HCT116 (cell line): Measurements from ENCODE around the gene SCARB1. TPM values are rescaled to one million over a fixed set of nuclear protein-coding genes. Genes with fewer than 3 reads are reported as not detected.

Experiments used
- ATAC-seq: fragments of 200-7000 bp; cut with Tn5 transposase; 2 replicates; pipeline ENCODE4 v1.9.1; 2020; ENCODE audit warnings: mild to moderate bottlenecking, moderate library complexity
- BruUV-seq: library from RNA; stranded (reverse); fragments of 400-500 nt; replicated peaks from 2 replicates; lab custom pipeline; 2021; lab: Mats Ljungman, UMichigan
- CTCF ChIA-PET: fragments of 300-600 bp; sonication (Branson Sonifier 250); formaldehyde crosslinking; loops from one replicate; lab custom pipeline; 2021; ENCODE audit warnings: antibody characterized with exemption; lab: Charles Lee
- POLR2A ChIA-PET: fragments of 300-600, 350-600 bp; sonication (Branson Sonifier 250); formaldehyde crosslinking; loops from one replicate; lab custom pipeline; 2021; ENCODE audit warnings: antibody characterized with exemption; lab: Charles Lee
- RAD21 ChIA-PET, 2 experiments: fragments of 300-600 bp; sonication (Branson Sonifier 250); formaldehyde crosslinking; loops; one replicate each; lab custom pipeline; 2023; ENCODE audit warnings: low total read pairs in 2 of 2; ENCODE audit not compliant: uncharacterized antibody in 2 of 2, unreplicated experiment in 2 of 2, low non-redundant PET in 1 of 2; lab: Charles Lee
- DNase-seq: peaks from one replicate; pipeline ENCODE4 v3.0.0-alpha.2; 2010; ENCODE audit warnings: low read depth, low spot score
- H2AFZ ChIP-seq: fragments of 200-600 bp; shearing (Covaris generic), sonication (generic); 2 replicates; pipeline ENCODE4 v1.6.1; 2017; ENCODE audit warnings: low read depth, mixed run types, mixed read lengths, antibody characterized with exemption, low read length; ENCODE audit not compliant: poor library complexity, severe bottlenecking
- H3K27ac ChIP-seq: 2 replicates; pipeline ENCODE4 v1.5.1; 2012; ENCODE audit warnings: low read depth, low read length
- H3K27me3 ChIP-seq: fragments of 200-600 bp; sonication (generic); 2 replicates; pipeline ENCODE4 v1.6.1; 2016; ENCODE audit warnings: mixed run types, low read length, mixed read lengths; ENCODE audit not compliant: insufficient read depth
- H3K36me3 ChIP-seq, 2 experiments: fragments of 200-500 bp in 1 of 2; fragments of 200-600 bp in 1 of 2; sonication (Bioruptor generic) in 1 of 2; sonication (generic) in 1 of 2; 2 replicates each; pipeline versions ENCODE4 v1.5.1 to v1.6.1; 2014 to 2016; ENCODE audit warnings: low read length in 2 of 2, inconsistent platforms in 1 of 2, mixed read lengths in 1 of 2, mixed run types in 1 of 2; ENCODE audit not compliant: insufficient read depth in 2 of 2, control insufficient read depth in 1 of 2
- H3K4me1 ChIP-seq, 2 experiments: fragments of 200-600 bp in 1 of 2; sonication (generic) in 1 of 2; 2 replicates each; pipeline versions ENCODE4 v1.5.1 to v1.6.1; 2012 to 2017; ENCODE audit warnings: low read length in 2 of 2, inconsistent platforms in 1 of 2, mild to moderate bottlenecking in 1 of 2, mixed read lengths in 1 of 2, mixed run types in 1 of 2, moderate library complexity in 1 of 2; ENCODE audit not compliant: insufficient read depth in 2 of 2, control insufficient read depth in 1 of 2
- H3K4me2 ChIP-seq: fragments of 200-600 bp; sonication (generic); 2 replicates; pipeline ENCODE4 v1.6.1; 2017; ENCODE audit warnings: mixed run types, low read length, mixed read lengths
- H3K4me3 ChIP-seq, 2 experiments: fragments of 200-600 bp in 1 of 2; sonication (generic) in 1 of 2; replicated peaks in 1 of 2; 2 replicates each; pipeline ENCODE4 v1.5.1; 2011 to 2016; ENCODE audit warnings: low read length in 2 of 2, control low read depth in 1 of 2, low read depth in 1 of 2, mild to moderate bottlenecking in 1 of 2, mixed read lengths in 1 of 2, mixed run types in 1 of 2
- H3K79me2 ChIP-seq: fragments of 200-600 bp; sonication (generic); 2 replicates; pipeline ENCODE4 v1.6.1; 2017; ENCODE audit warnings: mild to moderate bottlenecking, mixed run types, low read length, moderate library complexity, mixed read lengths; ENCODE audit not compliant: insufficient read depth
- H3K9ac ChIP-seq: fragments of 200-600 bp; sonication (generic); 2 replicates; pipeline ENCODE4 v1.6.1; 2016; ENCODE audit warnings: low read length, mixed read lengths
- H3K9me2 ChIP-seq: fragments of 200-600 bp; sonication (generic), shearing (Covaris generic); 2 replicates; pipeline ENCODE4 v1.6.1; 2017; ENCODE audit warnings: mixed run types, mild to moderate bottlenecking, moderate library complexity; ENCODE audit not compliant: insufficient read depth
- H3K9me3 ChIP-seq, 2 experiments: fragments of 200-500 bp in 1 of 2; fragments of 200-600 bp in 1 of 2; sonication (Bioruptor generic) in 1 of 2; sonication (generic) in 1 of 2; 2 replicates each; pipeline ENCODE4 v1.6.1; 2014 to 2017; ENCODE audit warnings: low read length in 2 of 2, mixed read lengths in 2 of 2, inconsistent platforms in 1 of 2, low read depth in 1 of 2, mild to moderate bottlenecking in 1 of 2, mixed run types in 1 of 2, moderate library complexity in 1 of 2; ENCODE audit not compliant: control insufficient read depth in 1 of 2, insufficient read depth in 1 of 2
- H4K20me1 ChIP-seq: fragments of 200-600 bp; sonication (generic), shearing (Covaris generic); 2 replicates; pipeline ENCODE4 v1.6.1; 2017; ENCODE audit warnings: mixed run types, mild to moderate bottlenecking, moderate library complexity; ENCODE audit not compliant: insufficient read depth
- CBX3 ChIP-seq: IDR thresholded peaks from 2 replicates; pipeline ENCODE4 v1.6.1; 2012; ENCODE audit warnings: low read depth
- CTCF ChIP-seq, 3 experiments: fragments of 200-600 bp in 1 of 3; sonication (generic) in 1 of 3; IDR thresholded peaks in 2 of 3; conservative IDR thresholded peaks in 1 of 3; 2 replicates each; pipeline ENCODE4 v1.5.1; 2012 to 2017; ENCODE audit warnings: low read depth in 2 of 3, low read length in 2 of 3, antibody characterized with exemption in 1 of 3, borderline replicate concordance in 1 of 3, control low read depth in 1 of 3, mild to moderate bottlenecking in 1 of 3, mixed read lengths in 1 of 3, mixed run types in 1 of 3, moderate library complexity in 1 of 3; ENCODE audit not compliant: insufficient read depth in 1 of 3
- EGR1 ChIP-seq: IDR thresholded peaks from 2 replicates; pipeline ENCODE4 v1.6.1; 2012; ENCODE audit warnings: low read depth
- ELF1 ChIP-seq: IDR thresholded peaks from 2 replicates; pipeline ENCODE4 v1.6.1; 2012; ENCODE audit warnings: low read depth, borderline replicate concordance
- EZH2 ChIP-seq: fragments of 200-600 bp; sonication (generic); IDR thresholded peaks from 2 replicates; pipeline ENCODE4 v1.6.1; 2017; ENCODE audit warnings: antibody characterized with exemption, mixed run types
- FOSL1 ChIP-seq: IDR thresholded peaks from 2 replicates; pipeline ENCODE4 v1.6.1; 2012; ENCODE audit warnings: low read depth
- POLR2A ChIP-seq: IDR thresholded peaks from 2 replicates; pipeline ENCODE4 v1.7.0; 2011; ENCODE audit warnings: borderline replicate concordance; ENCODE audit not compliant: insufficient read depth, insufficient read length; ENCODE audit errors: extremely low read depth
- POLR2AphosphoS5 ChIP-seq: IDR thresholded peaks from 2 replicates; pipeline ENCODE4 v1.6.1; 2011; ENCODE audit warnings: mild to moderate bottlenecking, low read depth, low read length, moderate library complexity
- RAD21 ChIP-seq: IDR thresholded peaks from 2 replicates; pipeline ENCODE4 v1.6.1; 2012; ENCODE audit warnings: low read depth, mild to moderate bottlenecking
- SIN3A ChIP-seq: IDR thresholded peaks from 2 replicates; pipeline ENCODE4 v1.6.1; 2012; ENCODE audit warnings: low read depth
- SRF ChIP-seq: IDR thresholded peaks from 2 replicates; pipeline ENCODE4 v1.6.1; 2012; ENCODE audit warnings: low read depth
- YY1 ChIP-seq: IDR thresholded peaks from 2 replicates; pipeline ENCODE4 v1.6.1; 2011; ENCODE audit warnings: low read length, low read depth, moderate library complexity, mild to moderate bottlenecking; ENCODE audit not compliant: insufficient replicate concordance; ENCODE audit errors: extremely low read depth
- ZBTB33 ChIP-seq: IDR thresholded peaks from 2 replicates; pipeline ENCODE4 v1.6.1; 2011; ENCODE audit warnings: mild to moderate bottlenecking, low read length, moderate library complexity; ENCODE audit not compliant: insufficient replicate concordance; ENCODE audit errors: extremely low read depth
- ZFX ChIP-seq: fragments of 450-650 bp; IDR thresholded peaks from 2 replicates; pipeline ENCODE4 v1.6.1; 2017
- ZNF274 ChIP-seq: fragments of 200-500 bp; sonication (Bioruptor generic); IDR thresholded peaks from 2 replicates; pipeline ENCODE4 v1.6.1; 2014; ENCODE audit warnings: mild to moderate bottlenecking, low read depth, low read length, inconsistent platforms
- intact Hi-C: fragments of 100-400 bp; cut with micrococcal nuclease; formaldehyde crosslinking; loops from 2 replicates; pipeline ENCODE4 v1.10.0; 2022
- total RNA-seq: library from RNA; stranded (reverse); gene quantifications from one replicate; pipeline ENCODE4 v1.2.1, GENCODE V29; 2021; ENCODE audit not compliant: unreplicated experiment
- TF ChIP-seq, protein P1 (sequence below): IDR thresholded peaks from 2 replicates; pipeline ENCODE4 v1.6.1; 2012

SCARB1 gene
- total RNA-seq, 1 experiment from 2014 or later = 95.5 TPM

GRCh38 chr12:124784871-124785572, 78.6 kb downstream of the SCARB1 start:
- Histone ChIP-seq H3K79me2 (no peaks in the 10 kb centered on the region), H4K20me1 (no peaks in the 10 kb centered on the region), H3K27me3 (no peaks in the 10 kb centered on the region), H3K9me3 (no peaks in the 10 kb centered on the region), H3K4me1 (no peaks in the 10 kb centered on the region), H3K4me2 (no peak overlapping the region), H3K9me2 (no peaks in the 10 kb centered on the region), H3K4me3 (no peak overlapping the region), H3K36me3 (peaks cover 11 to 28% of the 10 kb centered on the region in 2 experiments), H3K9ac (no peak overlapping the region), H3K27ac (no peak overlapping the region), H2AFZ (no peak overlapping the region)
- ATAC-seq (no peak), DNase-seq (no peak)
- ChIA-PET CTCF (no interaction called here), RAD21 (no interaction called here), POLR2A (no interaction called here)
- TF ChIP-seq EGR1 (no peak), CBX3 (no peak), CTCF (IDR thresholded peaks at IDR 0.05 in 2 of 3, conservative IDR thresholded peaks at IDR 0.05 in 1 of 3; ENCODE audit: borderline replicate concordance in 1 of 3, insufficient read depth in 1 of 3, low read depth in 2 of 3, low read length in 2 of 3) (no peak)
- TSS peak; percentile 51 for BruUV-seq
- intact Hi-C loops = no loop called here

- Histone ChIP-seq H3K27me3 (no peaks in the 10 kb centered on the region), H3K9me2 (no peaks in the 10 kb centered on the region), H3K79me2 (no peaks in the 10 kb centered on the region), H3K4me3 (no peak overlapping the region), H3K4me2 (no peak overlapping the region), H3K36me3 (peaks cover 11 to 20% of the 10 kb centered on the region in 2 experiments; a peak in 3 of 4 replicates), H3K4me1 (no peaks in the 10 kb centered on the region), H4K20me1 (no peaks in the 10 kb centered on the region), H3K27ac (no peak overlapping the region), H2AFZ (no peak overlapping the region), H3K9ac (no peak overlapping the region), H3K9me3 (no peaks in the 10 kb centered on the region)
- DNase-seq (no peak), ATAC-seq (no peak)
- ChIA-PET RAD21 (no interaction called here), POLR2A (no interaction called here), CTCF (interaction anchor here (0.8 kb wide), 1 partner anchor 11 kb away, joined by 3 read pairs; no protein-coding TSS in a partner anchor)
- intact Hi-C loops = no loop called here
- no TSS peak for BruUV-seq
- TF ChIP-seq FOSL1 (no peak), POLR2AphosphoS5 (no peak), ELF1 (no peak), SIN3A (no peak), POLR2A (no peak), YY1 (no peak), ZBTB33 (no peak), ZNF274 (no peak), RAD21 (no peak), ZFX (no peak), SRF (no peak), CBX3 (no peak), EZH2 (no peak)
- TF ChIP-seq, protein P1, sequence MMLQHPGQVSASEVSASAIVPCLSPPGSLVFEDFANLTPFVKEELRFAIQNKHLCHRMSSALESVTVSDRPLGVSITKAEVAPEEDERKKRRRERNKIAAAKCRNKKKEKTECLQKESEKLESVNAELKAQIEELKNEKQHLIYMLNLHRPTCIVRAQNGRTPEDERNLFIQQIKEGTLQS = no peak
These were observed 80.6 kb downstream of the SCARB1 start for GRCh38 chr12:124783087-124783486.
